CD14-positive monocyte (primary cell): ENCODE measurements around the gene BDH1. TPM values are rescaled to one million over a fixed set of nuclear protein-coding genes. Genes with fewer than 3 reads are reported as not detected.

Experiments used
- DNase-seq, 3 donors: peaks; one replicate each; pipeline ENCODE4 v3.0.0-alpha.2; 2011 to 2022
- H2AFZ ChIP-seq: 2 replicates; pipeline ENCODE4 v1.6.0; 2012; ENCODE audit warnings: mild to moderate bottlenecking, low read depth, low read length, inconsistent platforms; ENCODE audit not compliant: insufficient read depth, poor library complexity, severe bottlenecking
- H3K27ac ChIP-seq, 2 donors: 1 replicate in 1 of 2; 2 replicates in 1 of 2; pipeline ENCODE4 v1.5.1; 2012 to 2013; ENCODE audit warnings: low read length in 2 of 2, control low read depth in 1 of 2, inconsistent platforms in 1 of 2, low read depth in 1 of 2, mild to moderate bottlenecking in 1 of 2
- H3K27me3 ChIP-seq, 2 donors: one replicate each; pipeline versions ENCODE4 v1.6.0 to v1.6.1; 2011 to 2013; ENCODE audit warnings: low read length in 2 of 2; ENCODE audit not compliant: control insufficient read depth in 2 of 2, insufficient read depth in 2 of 2
- H3K36me3 ChIP-seq, 2 donors: replicated peaks in 1 of 2; 1 replicate in 1 of 2; 2 replicates in 1 of 2; pipeline versions ENCODE4 v1.5.1 to v1.6.1; 2012 to 2013; ENCODE audit warnings: low read length in 2 of 2, control low read depth in 1 of 2, inconsistent platforms in 1 of 2, mild to moderate bottlenecking in 1 of 2; ENCODE audit not compliant: insufficient read depth in 2 of 2, control insufficient read depth in 1 of 2
- H3K4me1 ChIP-seq, 2 donors: 1 replicate in 1 of 2; 2 replicates in 1 of 2; pipeline versions ENCODE4 v1.5.1 to v1.6.1; 2012 to 2013; ENCODE audit warnings: low read length in 2 of 2, control low read depth in 1 of 2, inconsistent platforms in 1 of 2, mild to moderate bottlenecking in 1 of 2, moderate library complexity in 1 of 2; ENCODE audit not compliant: insufficient read depth in 2 of 2, control insufficient read depth in 1 of 2
- H3K4me2 ChIP-seq: replicated peaks from 2 replicates; pipeline ENCODE3; 2012; ENCODE audit warnings: low read length, moderate library complexity, mild to moderate bottlenecking; ENCODE audit not compliant: poor library complexity, severe bottlenecking; ENCODE audit errors: extremely low read depth
- H3K4me3 ChIP-seq, 3 experiments: fragments of 200-600 bp in 1 of 3; sonication (generic) in 1 of 3; replicated peaks in 1 of 3; 1 replicate in 2 of 3; 2 replicates in 1 of 3; pipeline ENCODE4 v1.5.1; 2011 to 2013; ENCODE audit warnings: low read length in 3 of 3, mild to moderate bottlenecking in 3 of 3, control low read depth in 2 of 3, low read depth in 2 of 3, inconsistent platforms in 1 of 3, moderate library complexity in 1 of 3
- H3K79me2 ChIP-seq: 2 replicates; pipeline ENCODE4 v1.6.0; 2012; ENCODE audit warnings: mild to moderate bottlenecking, control low read depth, inconsistent platforms, low read length, moderate library complexity; ENCODE audit not compliant: insufficient read depth
- H3K9ac ChIP-seq: 2 replicates; pipeline ENCODE4 v1.6.0; 2017; ENCODE audit warnings: low read length, mild to moderate bottlenecking; ENCODE audit not compliant: insufficient read depth, poor library complexity, severe bottlenecking
- H3K9me3 ChIP-seq, 2 donors: replicated peaks in 1 of 2; 1 replicate in 1 of 2; 2 replicates in 1 of 2; pipeline versions ENCODE4 v1.5.1 to v1.6.1; 2012 to 2013; ENCODE audit warnings: low read length in 2 of 2, control low read depth in 1 of 2; ENCODE audit not compliant: control insufficient read depth in 1 of 2, insufficient read depth in 1 of 2
- H4K20me1 ChIP-seq: 2 replicates; pipeline ENCODE4 v1.6.0; 2012; ENCODE audit warnings: mild to moderate bottlenecking, low read length, control low read depth, moderate library complexity; ENCODE audit not compliant: insufficient read depth
- H3K27ac Mint-ChIP-seq, 7 donors: one replicate each; pipeline ENCODE4 v1.8.0; 2020; ENCODE audit warnings: mild to moderate bottlenecking in 7 of 7, mixed read lengths in 7 of 7, moderate library complexity in 6 of 7, inconsistent platforms in 2 of 7
- H3K27me3 Mint-ChIP-seq, 3 donors: one replicate each; pipeline ENCODE4 v1.8.0; 2021 to 2022; ENCODE audit warnings: low read depth in 3 of 3, mild to moderate bottlenecking in 3 of 3, mixed read lengths in 3 of 3, moderate library complexity in 3 of 3, inconsistent platforms in 1 of 3
- H3K36me3 Mint-ChIP-seq, 2 donors: one replicate each; pipeline ENCODE4 v1.8.0; 2020; ENCODE audit warnings: mixed read lengths in 2 of 2, inconsistent platforms in 1 of 2, mild to moderate bottlenecking in 1 of 2
- H3K4me1 Mint-ChIP-seq: one replicate; pipeline ENCODE4 v1.8.0; 2020; ENCODE audit warnings: mild to moderate bottlenecking, mixed read lengths
- H3K4me3 Mint-ChIP-seq, 2 donors: one replicate each; pipeline ENCODE4 v1.8.0; 2020; ENCODE audit warnings: mild to moderate bottlenecking in 2 of 2, mixed read lengths in 2 of 2, moderate library complexity in 1 of 2
- H3K9me3 Mint-ChIP-seq, 7 donors: one replicate each; pipeline ENCODE4 v1.8.0; 2020 to 2022; ENCODE audit warnings: mixed read lengths in 7 of 7, mild to moderate bottlenecking in 6 of 7, moderate library complexity in 6 of 7, inconsistent platforms in 2 of 7
- WGBS: methylation state at CpG from one replicate; pipeline ENCODE4 v1.1.5; 2013; ENCODE audit warnings: missing lambda C conversion rate; ENCODE audit not compliant: insufficient coverage; 5-methylcytosine and 5-hydroxymethylcytosine counted together
- intact Hi-C, 2 donors: fragments of 100-400 bp; cut with micrococcal nuclease; formaldehyde crosslinking; loops; one replicate each; pipeline versions ENCODE4 v1.15.0 to v1.15.1; 2023
- polyA plus RNA-seq, 3 donors: library from polyadenylated mRNA; depleted of rRNA in 1 of 3; unstranded in 2 of 3; stranded (reverse) in 1 of 3; fragments of 300-500 nt in 2 of 3; fragments of >200 nt in 1 of 3; fragmentation: Illumina TruSeq in 2 of 3; gene quantifications; 1 replicate in 2 of 3; 2 replicates in 1 of 3; pipeline ENCODE4 v1.2.3, GENCODE V29; 2012 to 2021
- TF ChIP-seq, protein P1 (sequence below): fragments of 200-600 bp; IDR thresholded peaks from one replicate; pipeline ENCODE4 v1.8.0; 2022; ENCODE audit warnings: antibody characterized with exemption, mild to moderate bottlenecking

The BDH1 gene
- polyA plus RNA-seq, 3 donors = 2.8 to 5.3 (median 5.2) TPM

DNA sequence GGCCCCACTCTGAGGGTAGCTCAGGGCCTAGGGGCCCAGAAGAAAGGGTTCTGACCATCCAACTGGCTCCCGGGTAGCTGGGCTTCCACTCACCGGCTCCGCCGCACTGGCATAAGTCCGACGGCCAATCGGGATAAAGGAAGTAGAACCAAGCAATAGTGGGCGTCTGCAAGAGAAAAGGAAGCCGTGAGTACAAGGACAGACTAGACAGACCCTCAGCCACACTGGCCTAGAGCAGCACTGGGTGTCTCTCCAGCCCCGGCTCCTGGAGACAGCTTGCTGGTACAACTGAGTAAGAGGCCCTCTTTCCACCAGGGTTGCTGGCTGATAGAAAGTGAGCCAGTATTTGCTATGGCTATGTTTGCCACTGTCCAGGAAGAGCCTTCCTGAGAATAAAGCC is 22.4 kb downstream of the BDH1 start:
- no peak for DNase-seq
- no peaks in the 10 kb centered on the region for H3K9me3 ChIP-seq
- intact Hi-C loops = no loop called here
- H3K4me3 ChIP-seq = no peak overlapping the region
- H2AFZ ChIP-seq = no peak overlapping the region
- H3K27ac ChIP-seq = peak overlapping the region; percentile 32 to 42
- peaks cover 15 to 17% of the 10 kb centered on the region in 2 donors for H3K4me1 ChIP-seq
- Mint-ChIP-seq H3K36me3 (peaks cover 27 to 35% of the 10 kb centered on the region in 2 donors), H3K4me3 (no peak overlapping the region), H3K27ac (peak overlapping the region in 6 of 7 donors; percentile 13 to 78 (median 41)), H3K9me3 (no peaks in the 10 kb centered on the region), H3K4me1 (peaks cover 13% of the 10 kb centered on the region), H3K27me3 (no peaks in the 10 kb centered on the region)
- H3K36me3 ChIP-seq = peaks cover 4 to 35% of the 10 kb centered on the region in 2 donors
- TF ChIP-seq, protein P1, sequence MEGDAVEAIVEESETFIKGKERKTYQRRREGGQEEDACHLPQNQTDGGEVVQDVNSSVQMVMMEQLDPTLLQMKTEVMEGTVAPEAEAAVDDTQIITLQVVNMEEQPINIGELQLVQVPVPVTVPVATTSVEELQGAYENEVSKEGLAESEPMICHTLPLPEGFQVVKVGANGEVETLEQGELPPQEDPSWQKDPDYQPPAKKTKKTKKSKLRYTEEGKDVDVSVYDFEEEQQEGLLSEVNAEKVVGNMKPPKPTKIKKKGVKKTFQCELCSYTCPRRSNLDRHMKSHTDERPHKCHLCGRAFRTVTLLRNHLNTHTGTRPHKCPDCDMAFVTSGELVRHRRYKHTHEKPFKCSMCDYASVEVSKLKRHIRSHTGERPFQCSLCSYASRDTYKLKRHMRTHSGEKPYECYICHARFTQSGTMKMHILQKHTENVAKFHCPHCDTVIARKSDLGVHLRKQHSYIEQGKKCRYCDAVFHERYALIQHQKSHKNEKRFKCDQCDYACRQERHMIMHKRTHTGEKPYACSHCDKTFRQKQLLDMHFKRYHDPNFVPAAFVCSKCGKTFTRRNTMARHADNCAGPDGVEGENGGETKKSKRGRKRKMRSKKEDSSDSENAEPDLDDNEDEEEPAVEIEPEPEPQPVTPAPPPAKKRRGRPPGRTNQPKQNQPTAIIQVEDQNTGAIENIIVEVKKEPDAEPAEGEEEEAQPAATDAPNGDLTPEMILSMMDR = no peak
- no peaks in the 10 kb centered on the region for H4K20me1 ChIP-seq
- no peak overlapping the region for H3K9ac ChIP-seq
- no peak overlapping the region for H3K4me2 ChIP-seq
- no peaks in the 10 kb centered on the region for H3K79me2 ChIP-seq
- 89% methylated on average over 10 of the region's 10 CpGs for WGBS
- H3K27me3 ChIP-seq = no peaks in the 10 kb centered on the region

DNA sequence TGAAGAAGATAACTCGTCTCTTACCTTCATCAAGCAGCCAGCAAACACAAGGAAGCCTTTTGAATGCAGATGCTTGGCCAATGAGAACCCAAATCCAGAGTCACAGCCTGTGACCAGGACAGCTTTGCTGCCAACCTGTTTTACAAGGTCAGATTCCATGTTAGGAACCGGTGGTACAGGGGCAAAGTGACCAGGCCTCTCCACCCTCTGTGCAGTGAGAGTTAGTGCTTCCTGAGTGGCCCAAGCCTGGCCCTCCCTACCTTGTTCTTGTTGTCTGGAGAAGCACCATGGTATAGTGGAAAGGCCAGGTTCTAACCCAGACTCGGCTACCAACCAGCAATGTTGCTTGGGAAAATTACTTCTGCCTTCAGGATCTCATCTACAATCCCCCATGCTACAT is 23.4 kb downstream of the BDH1 start:
- DNase-seq = no peak
- Histone ChIP-seq H3K36me3 (peaks cover 9 to 45% of the 10 kb centered on the region in 2 donors), H3K9me3 (no peaks in the 10 kb centered on the region), H4K20me1 (no peaks in the 10 kb centered on the region), H3K79me2 (no peaks in the 10 kb centered on the region), H3K27ac (no peak overlapping the region), H2AFZ (no peak overlapping the region), H3K4me2 (no peak overlapping the region), H3K9ac (no peak overlapping the region), H3K27me3 (no peaks in the 10 kb centered on the region), H3K4me3 (no peak overlapping the region), H3K4me1 (peaks cover 15 to 17% of the 10 kb centered on the region in 2 donors)
- H3K4me3 Mint-ChIP-seq = no peak overlapping the region
- TF ChIP-seq, protein P1 = no peak
- intact Hi-C loops = no loop called here
- peaks cover 13% of the 10 kb centered on the region for H3K4me1 Mint-ChIP-seq
- peak overlapping the region in 2 of 7 donors; percentile 26 to 61 for H3K27ac Mint-ChIP-seq
- 100% methylated on average over 1 of the region's 3 CpGs for WGBS
- no peaks in the 10 kb centered on the region for H3K9me3 Mint-ChIP-seq
- H3K27me3 Mint-ChIP-seq = no peaks in the 10 kb centered on the region
- peaks cover 32 to 33% of the 10 kb centered on the region in 2 donors for H3K36me3 Mint-ChIP-seq
